HG02588 (cell line): Measurements from ENCODE around the gene QPCTL.

Experiments
- ATAC-seq: cut with Tn5 transposase; IDR thresholded peaks from one replicate; pipeline ENCODE4 v1.9.1; 2021; ENCODE audit warnings: mild to moderate bottlenecking, moderate library complexity; ENCODE audit not compliant: unreplicated experiment

The QPCTL gene

DNA sequence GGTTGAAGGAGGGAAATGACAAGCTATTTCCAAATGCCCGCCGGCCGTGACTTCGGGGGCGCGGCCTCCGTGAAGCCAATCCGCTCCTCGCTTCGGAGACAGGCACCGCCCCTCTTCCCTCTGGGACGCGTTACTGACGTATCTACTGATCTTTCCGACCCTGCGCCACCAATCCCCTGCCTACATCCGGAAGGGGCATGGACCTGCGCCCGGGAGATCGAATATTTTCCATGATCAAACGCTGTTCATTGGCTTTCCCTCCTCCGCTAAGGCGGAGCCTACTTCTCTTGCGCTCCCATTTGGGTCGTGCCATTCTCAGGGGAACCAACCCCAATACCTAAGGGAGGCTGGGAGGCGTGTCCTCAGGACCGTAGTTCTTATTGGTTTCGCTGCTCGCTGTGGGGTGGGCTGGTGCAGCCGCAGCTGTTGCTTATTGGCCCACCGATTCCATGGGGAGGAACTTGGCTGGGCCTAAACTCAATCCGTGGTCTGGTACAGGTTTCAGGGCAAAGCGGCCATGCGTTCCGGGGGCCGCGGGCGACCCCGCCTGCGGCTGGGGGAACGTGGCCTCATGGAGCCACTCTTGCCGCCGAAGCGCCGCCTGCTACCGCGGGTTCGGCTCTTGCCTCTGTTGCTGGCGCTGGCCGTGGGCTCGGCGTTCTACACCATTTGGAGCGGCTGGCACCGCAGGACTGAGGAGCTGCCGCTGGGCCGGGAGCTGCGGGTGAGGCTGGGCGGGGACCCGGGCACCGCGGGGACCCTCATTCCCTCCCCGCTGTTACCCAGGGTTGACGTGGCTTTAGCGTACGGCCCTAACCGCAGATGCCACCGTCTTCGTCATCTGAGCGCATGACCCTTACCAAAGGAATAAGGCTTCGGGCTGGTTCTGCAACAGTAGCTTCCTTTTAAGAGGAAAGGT, at the start of gene QPCTL:
QPCTL (plus strand) TSS at position 480 of the 919 bp plus-strand sequence; CDS start at position 518, 38 bp downstream.
- peak; percentile 78 for ATAC-seq

DNA sequence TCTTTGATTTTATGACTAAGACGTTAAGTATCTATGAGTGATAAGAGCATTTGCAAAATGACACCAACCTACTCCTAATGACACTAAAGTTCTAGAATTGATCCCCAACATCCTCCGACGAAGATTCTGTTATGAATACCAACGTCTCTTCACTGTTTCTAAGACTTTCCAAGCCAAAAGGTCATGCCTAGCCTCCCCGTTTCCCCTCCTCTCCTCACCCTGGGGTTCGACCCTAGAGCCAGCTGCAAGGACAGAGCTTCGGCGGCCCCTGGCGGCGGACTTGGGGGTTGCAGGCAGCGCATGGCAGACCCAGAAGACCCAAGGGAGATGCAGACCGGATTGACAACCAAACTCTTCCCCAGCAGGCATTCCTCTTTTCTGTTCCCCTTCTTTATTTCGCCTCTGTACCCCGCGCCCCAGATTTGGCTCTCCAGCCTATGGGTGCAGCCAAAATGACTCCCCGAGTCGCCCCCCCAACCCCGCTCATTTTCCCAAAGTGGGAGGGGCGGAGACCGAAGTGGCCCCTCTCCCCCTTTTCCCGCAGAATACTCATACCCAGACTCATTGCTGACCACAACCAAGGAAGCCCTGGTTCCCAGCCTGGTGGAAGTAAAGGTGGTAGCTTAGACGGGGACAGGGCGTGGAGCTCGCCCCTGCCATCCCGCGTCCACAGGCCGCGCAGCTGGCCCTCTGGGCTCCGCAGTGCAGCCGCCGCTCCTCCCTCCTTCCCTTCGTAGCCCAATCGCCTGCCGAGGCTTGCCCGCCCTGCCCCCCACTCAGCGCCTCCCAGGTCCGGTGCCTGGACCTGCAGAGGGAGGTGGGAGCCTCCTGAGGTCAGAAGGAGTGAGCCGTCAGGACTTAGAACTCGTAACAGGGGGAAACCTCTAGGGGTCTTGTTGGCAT, 49.2 kb upstream of the QPCTL start:
- ATAC-seq = no peak

DNA sequence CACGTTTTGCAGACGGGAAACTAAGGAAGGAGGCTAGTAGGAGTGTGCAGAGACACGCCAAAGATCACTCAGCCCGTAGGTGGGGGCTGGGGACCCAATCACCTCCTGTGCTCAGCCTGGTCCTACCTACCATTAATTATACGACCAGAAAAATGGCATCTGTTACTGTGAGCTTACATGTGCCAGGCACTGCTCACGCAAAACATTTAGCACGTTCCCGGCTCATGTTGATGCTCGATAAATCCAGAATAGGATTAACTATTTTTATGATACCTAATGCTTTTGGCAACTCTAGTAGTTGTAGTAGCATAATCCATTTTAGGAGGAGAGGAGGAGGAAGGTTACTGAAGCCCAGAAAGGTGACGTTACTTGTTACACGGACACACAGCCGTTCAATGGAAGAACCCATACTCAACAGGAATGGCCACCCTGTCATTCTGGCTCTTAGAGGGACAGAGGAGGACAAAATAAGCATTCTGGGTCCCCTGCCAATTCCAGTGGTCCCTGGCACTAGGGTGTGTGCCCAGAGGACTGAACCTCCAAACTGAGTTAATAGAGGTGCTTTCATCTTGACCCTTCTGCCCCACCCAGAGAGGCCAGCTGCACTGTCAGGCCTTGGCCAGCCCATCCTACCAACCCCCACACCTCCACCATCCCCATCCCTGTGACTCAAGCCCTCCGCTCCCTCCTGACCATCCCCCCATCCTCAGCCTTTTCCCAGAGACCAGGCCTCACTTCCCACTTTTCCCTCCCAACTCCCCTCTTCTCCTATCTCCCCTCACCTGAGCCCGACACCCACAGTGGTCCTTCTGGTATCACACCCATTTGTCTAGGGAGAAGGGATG, 48.3 kb upstream of the QPCTL start:
- ATAC-seq = no peak

DNA sequence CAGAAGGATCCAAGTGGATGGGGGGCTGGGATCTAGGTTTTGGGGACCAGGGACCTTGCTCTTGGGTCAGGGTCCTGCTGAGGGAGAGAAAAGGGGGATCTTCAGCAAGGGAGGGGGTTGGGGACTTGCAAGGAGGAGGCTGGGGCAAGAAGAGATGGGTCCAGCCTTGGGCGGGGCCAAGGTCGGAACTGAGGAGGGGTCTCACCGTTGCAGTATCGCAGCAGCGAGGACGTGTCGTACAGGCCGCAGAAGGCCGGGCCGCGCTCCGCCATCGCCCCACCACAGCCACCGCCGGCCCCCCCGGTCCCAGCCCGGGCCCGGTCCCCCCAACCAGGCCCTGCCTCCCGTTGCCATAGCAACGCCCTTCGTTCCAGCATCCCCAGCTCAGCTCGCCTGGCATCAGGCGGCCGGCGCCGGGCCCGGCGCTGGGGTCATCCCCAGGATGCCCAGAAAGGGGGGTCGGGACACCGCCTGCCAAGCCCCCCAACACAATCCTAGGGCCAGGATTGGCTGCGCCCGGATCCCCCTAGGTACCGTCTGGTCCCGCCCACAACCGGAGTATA, 47.3 kb upstream of the QPCTL start:
- no peak for ATAC-seq

DNA sequence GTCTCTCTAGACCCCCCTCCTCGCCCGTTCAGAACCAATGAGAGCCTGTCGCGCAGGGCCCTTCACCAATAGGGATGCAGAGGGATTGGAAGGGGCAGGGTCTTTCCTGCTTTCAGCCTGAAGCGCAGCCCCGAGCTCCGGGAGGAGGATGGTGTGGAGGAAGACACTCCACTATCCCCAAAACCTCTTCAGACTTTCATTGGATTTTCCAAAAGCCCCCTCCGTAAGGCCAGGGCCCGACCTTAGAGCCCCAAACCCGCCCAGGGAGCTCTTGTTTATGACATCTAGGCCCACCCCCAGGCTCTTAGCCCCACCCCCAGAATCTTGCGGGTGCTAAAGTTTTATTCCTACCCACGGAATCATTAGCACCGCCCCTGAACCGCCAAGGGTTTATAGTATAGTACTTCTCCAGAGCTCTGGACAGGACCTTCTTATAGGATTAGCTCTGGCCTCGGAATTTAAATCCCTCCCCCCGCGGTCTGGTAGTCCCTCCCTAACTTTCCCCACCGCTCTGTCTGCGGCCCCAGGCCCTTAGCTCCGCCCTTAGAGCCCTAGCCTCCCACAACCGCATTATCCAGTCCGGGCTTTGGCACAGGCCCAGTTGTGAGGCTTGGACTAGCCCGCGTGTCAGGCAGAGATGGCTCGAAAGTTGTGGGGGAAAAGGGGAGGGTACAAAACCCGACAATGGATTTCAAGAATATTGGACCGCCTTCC, 46.7 kb upstream of the QPCTL start:
- no peak for ATAC-seq

DNA sequence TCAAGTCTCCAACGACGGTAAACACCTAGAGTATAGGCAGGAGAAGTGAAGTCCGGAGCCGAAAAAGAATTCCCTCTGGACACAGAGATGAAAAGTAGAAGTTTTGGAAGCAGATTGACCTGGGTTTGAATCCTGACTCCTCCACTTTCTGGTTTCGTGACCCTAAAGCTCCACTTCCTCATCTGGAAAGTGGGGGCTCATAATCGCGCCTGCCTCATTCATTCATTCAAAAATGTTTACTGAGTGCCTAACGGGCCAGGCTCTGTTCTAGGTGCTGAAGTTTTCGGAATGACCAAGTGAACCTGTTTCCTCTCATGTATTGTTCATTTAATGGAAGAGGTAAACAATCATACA, 46.1 kb upstream of the QPCTL start:
- no peak for ATAC-seq

DNA sequence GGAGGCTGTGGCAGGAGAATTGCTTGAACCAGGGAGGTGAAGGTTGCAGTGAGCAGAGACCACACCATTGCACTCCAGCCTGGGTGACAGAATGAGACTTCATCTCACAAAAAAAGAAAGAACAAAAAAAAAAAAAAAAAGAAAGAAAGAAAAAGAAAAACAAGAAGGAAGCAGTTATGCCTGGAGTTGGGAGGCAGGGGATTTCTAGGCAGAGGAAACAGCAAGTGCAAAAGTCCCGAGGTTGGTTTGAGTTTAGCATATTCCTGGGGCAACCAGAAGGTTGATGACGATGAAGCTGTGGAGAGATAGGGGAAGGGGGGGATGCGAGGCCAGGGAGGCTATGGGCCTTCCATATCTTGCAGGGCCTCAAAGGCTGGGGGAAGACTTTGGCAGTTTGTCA, 41.7 kb upstream of the QPCTL start:
- ATAC-seq = no peak

DNA sequence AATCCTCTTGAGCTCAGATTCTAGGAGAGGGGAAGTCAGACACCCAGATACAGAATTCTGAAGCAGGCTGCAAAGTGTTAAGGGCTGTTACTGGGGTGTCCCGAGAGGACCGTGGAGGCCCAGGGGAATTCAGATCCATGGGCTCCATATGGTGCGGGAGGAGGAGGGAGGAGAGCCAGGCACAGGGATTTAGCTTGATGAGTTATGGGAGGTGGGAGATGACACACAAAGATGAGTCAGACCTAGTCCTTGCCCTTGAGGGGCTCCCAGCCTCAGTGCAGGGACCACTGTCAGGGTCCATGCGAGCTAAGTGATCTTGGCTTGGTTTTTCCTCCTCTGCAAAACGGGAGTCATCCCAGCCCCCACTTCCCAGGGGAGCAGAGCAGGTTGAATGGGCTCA, 38.8 kb upstream of the QPCTL start:
- no peak for ATAC-seq

DNA sequence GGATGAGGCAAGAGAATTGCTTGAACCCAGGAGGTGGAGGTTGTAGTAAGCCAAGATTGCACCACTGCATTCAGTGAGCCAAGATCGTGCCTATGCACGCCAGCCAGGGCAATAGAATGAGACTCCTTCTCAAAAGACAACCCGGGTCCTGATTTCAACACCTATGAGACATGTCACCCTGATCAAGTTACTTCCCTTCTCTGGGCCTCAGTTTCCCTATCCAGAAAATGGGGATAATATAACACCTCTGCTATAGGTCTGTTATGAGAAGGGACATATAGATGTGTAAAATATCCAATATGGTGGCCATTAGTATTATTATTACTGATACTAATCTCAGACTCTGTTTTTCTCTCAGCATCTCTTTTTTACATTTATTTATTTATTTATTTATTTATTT, 37.4 kb upstream of the QPCTL start:
- no peak for ATAC-seq

DNA sequence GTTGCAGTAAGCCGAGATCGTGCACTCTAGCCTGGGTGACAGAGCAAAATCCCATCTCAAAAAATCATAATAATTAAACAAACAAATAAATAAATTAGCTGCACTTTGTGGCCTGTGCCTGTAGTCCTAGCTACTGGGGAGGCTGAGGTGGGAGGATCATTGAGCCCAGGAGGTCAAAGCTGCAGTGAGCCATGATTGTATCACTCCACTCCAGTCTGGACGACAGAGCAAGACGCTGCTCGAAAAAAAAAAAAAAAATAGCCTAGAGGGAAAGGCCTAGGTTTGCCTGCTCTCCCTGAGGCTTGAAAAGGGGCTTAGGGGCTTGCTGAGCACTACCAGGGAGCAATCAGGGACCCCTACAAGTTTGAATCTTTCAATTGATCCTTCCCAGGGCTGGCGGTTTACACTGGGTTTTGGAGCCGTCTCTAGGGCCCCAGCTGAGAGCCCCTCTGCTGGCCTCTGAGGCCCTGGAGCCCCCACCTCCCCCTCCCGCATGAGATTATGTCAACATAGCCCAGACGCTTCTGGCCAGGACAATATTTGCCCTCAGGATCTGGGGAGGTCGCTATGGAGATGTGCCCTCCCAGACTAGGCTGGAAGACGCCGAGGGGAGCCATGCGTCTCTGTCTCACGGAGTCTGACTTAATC, 34.8 kb upstream of the QPCTL start:
- no peak for ATAC-seq

DNA sequence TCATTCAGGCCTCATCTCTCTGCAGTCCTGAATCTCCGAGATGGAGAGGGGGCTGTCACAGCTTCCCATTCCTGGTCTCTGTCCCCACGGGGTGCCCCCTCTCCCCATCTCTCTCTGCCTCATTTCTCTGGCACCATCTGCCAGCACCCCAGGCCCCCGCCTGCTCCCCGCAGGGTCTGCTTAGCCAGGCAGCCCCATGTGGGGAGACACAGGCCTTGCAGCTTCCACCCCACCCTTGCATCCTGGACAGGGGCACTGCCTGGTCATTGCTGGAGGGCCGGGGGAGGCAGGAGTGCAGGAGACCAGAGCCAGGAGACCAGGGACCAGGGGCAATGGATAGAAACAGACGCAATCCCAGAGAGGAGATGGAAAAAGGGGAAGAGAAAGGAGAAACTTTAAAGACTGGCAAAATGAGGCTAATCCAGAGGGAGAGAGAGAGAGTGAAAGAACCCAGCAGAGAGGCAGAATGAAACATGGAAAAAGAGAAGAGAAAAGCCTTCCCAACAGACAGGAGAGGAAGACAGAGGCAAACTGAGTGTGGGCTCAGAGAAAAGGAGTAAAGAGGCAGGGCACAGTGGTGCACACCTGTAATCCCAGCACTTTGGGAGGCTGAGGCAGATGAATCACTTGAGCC, 33.3 kb upstream of the QPCTL start:
- ATAC-seq = no peak

DNA sequence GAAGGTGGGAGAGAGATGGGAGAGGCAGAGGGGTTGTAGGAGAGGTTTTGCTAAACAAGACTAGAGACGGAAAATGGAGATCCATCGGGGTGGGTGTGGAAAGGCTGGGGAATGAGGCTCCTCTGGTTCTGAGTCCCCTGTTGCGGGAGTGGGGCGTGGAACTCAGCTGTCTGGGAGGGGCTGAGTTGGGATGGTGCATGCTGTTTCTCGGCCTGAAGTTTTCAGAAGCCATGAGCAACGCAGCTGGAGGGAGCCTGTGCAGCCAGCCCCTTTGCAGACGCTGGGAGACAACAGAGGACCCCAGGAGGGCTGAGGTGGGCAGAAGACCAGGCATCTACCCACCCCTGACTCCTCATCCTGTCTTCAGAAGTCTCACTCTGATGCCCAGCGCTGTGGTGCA, 31.8 kb upstream of the QPCTL start:
- no peak for ATAC-seq

DNA sequence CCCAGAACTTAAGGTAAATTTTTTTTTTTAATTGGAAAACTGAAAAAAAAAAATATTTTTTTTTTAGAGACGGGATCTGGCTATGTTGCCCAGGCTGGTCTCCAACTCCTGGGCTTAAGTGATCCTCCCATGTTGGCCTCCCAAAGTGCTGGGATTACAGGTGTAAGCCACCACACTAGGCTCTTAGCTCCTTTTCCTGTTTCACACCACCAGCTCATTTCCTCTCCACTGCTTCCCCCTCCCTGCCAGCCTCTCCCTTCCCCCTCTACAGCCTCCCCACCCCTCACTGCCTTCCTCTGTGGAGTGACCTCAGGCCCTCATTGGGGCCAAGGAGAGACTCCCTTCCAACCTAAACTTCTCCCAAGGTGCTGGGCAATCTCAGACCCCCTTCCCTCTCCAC, 28.7 kb upstream of the QPCTL start:
- ATAC-seq = no peak

DNA sequence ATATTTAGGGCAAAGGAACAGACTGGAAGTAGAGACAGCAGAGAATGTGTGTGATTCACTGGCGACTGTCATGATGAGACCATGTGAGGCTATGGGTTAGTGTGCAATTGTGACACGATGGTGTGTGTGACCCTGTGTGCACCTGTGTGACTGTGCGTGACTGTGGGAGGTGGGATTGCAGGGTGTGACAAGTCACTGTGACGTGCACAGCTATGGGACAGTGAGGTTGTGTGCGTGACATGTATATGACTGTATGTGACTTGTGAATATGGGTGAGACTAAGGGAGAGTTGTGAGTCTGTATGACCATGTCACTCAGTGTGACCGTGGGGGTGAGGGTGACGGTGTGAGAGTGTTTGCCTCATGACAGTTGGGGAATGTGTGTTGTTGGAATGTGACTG, 27.9 kb upstream of the QPCTL start:
- ATAC-seq = no peak

DNA sequence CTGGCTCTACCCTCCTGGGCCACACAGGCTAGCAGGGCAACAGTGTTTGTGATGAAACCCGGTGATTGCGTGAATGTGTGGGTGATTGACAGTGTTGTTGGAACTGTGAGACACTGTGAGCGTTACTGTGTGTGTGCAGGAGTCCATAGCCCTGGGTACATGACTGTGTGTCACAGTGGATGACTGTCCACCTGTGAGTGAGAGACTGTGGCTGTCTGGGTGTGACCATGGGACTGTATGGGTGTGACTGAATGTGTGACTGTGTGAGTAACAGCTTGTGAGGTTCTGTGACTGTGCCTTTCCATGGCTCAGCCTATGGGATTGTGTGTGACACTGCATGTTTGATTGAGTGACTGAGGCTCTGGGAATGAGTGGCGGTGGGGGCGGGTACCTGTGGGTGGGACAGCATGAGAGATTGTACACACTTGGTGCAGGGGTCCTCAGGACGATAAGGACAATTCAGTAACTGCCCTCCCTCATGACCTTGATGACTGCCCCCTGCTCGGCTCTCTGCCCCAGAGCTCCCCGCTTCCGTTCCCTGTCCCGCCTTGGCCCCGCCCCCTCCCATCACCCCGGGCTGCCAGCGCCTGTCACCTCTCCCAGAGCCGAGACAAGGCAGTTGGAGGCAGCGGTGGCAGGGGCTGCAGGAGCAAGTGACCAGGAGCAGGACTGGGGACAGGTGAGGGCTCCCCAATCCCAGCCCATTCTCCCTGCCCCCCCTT, 24.7 kb upstream of the QPCTL start, which contains the start of gene GIPR:
GIPR (plus strand) TSS at position 602 of the 722 bp plus-strand sequence. CDS start 1,300 bp downstream, outside the sequence.
- no peak for ATAC-seq

DNA sequence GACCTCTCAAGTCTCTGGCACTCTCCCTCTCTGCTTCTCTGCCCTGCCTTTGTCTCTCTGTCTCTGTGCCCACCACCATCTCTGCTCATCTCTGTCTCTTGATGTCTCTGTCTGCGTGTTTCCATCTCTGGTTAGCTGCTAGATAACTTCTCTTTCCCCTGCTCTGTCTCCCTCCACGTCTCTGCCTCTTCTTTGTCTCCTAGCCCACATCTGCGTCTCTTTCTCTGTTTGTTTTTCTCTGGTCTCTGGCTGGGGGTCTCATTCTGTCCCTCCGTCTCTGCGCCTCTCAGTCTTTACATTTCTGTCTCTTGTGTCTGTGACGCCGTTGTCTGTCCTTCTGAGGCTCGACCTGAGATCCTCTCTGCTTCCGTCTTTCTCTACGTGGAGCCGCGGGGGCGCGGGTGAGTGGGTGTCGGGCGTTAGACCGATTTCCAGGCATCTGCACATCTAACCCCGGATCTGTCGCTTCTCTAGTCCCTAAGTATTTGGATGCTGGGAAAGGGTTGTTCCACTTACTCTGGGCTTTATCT, 24.1 kb upstream of the QPCTL start:
- ATAC-seq = no peak

DNA sequence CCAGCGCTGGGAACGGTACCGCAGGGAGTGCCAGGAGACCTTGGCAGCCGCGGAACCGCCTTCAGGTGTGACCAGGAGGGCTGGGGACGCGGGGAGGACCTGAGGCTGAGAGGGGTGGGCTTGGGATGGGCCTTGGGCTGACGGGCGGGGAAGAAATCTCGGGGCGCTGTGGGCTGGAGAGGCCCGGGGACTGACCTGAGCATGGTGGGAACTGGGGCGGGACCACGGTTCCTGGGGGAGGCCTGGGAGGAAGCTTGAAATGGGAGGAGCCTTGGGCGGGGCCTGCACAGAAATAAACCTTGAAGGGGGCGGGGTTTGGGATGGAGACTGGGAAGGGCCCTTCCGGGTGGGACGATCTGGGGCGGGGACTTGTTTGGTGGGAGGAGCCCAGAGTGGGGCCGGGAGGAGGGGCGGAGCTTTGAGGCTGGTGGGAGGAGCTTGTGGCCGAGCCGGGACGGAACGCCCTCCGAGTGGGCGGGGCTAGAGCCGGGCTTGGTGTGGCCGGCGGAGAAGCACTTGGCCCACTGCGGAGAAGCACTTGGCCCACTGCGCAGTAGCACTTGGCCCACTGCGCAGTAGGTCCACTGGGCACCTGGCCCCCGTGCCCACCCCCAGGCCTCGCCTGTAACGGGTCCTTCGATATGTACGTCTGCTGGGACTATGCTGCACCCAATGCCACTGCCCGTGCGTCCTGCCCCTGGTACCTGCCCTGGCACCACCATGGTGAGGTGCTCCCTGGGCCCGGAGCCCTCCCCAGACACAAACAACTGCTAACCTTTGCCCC, 21.6 kb upstream of the QPCTL start:
- peak; percentile 47 for ATAC-seq
